Activated effector memory CD4-positive, alpha-beta T cell treated with Interleukin-2 at 50 U/mL for 16 hours (primary cell): ENCODE data around the gene FMN2.

ENCODE experiments used
- DNase-seq: peaks from one replicate; pipeline ENCODE4 v3.0.0-alpha.2; 2020

The FMN2 gene

GRCh38 chr1:240500647-240501046 is 409.0 kb downstream of the FMN2 start:
- DNase-seq: no peak

- DNase-seq: no peak
Observed at GRCh38 chr1:240501115-240501514, 409.4 kb downstream of the FMN2 start.

GRCh38 chr1:240503036-240503435 is 411.4 kb downstream of the FMN2 start:
- DNase-seq: no peak

GRCh38 chr1:240503558-240503957 is 411.9 kb downstream of the FMN2 start:
- no peak for DNase-seq

GRCh38 chr1:240506176-240506575 is 414.5 kb downstream of the FMN2 start:
- no peak for DNase-seq

- no peak for DNase-seq
Observed at GRCh38 chr1:240508201-240508600, 416.5 kb downstream of the FMN2 start.

GRCh38 chr1:240508950-240509349 is 417.3 kb downstream of the FMN2 start:
- no peak for DNase-seq

GRCh38 chr1:240511789-240512188 is 420.1 kb downstream of the FMN2 start:
- no peak for DNase-seq

- DNase-seq: no peak
Observed at GRCh38 chr1:240515505-240515904, 423.8 kb downstream of the FMN2 start.

GRCh38 chr1:240516069-240516468 is 424.4 kb downstream of the FMN2 start:
- no peak for DNase-seq

GRCh38 chr1:240517891-240518290 is 426.2 kb downstream of the FMN2 start:
- DNase-seq: no peak

- DNase-seq: no peak
Observed at GRCh38 chr1:240522122-240522822, 430.6 kb downstream of the FMN2 start.

GRCh38 chr1:240524356-240525069 is 432.8 kb downstream of the FMN2 start:
- DNase-seq: no peak
